ENCODE data around the gene HMGCLL1.

The HMGCLL1 gene

DNA sequence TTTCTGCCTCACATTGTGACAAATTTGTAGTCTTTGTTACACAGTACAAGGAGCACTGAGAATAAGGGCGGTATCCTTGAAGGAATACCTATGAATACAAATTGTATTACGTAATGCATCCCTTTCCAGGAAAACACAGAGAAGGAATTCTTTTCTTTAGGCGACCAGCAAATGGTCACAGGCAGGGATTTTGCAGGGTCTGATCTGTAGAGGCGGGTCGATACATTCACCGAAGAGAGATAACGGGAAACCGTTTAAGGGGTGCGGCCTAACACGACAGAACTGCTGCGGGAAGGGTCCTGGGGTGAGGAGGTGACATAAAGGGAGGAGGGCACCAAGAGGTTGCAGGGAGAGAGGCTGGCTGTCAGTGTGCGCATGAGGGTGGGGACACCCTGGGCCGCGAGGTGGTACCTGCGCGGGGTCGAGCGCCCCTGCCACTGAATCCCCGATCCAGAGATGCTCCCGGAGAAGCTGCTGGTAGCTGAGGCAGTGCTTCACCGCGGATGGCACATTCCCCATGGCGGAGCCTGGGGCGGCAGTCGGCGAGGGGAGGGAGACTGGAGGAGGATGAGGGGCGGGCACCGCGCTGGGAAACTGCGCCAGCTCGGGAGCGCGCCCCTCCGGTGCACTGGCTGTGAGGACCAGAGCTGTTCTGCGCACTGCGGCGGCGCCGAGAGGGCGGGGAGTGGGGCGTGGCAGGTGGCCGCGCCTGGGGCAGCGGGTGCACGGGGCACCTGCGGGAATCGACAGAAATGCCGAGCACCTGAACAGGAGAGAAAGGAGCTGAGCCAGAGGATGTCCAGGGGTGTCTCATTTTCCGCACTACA is at the start of gene HMGCLL1:
Gene HMGCLL1 (minus strand): TSS at position 656 of the 827 bp plus-strand sequence. CDS start 137 bp downstream, at position 519.
- CTCF ChIA-PET: no interaction called here
- TF ChIP-seq CTBP1 (IDR thresholded peaks at IDR 0.05; ENCODE audit: borderline replicate concordance): no peak
- POLR2A ChIA-PET: interaction anchor here (1.1 kb wide), 1 partner anchor 9 kb away, joined by 3 read pairs; no protein-coding TSS in a partner anchor
- peak; percentile 82 for DNase-seq (ENCODE audit: extremely low spot score)

DNA sequence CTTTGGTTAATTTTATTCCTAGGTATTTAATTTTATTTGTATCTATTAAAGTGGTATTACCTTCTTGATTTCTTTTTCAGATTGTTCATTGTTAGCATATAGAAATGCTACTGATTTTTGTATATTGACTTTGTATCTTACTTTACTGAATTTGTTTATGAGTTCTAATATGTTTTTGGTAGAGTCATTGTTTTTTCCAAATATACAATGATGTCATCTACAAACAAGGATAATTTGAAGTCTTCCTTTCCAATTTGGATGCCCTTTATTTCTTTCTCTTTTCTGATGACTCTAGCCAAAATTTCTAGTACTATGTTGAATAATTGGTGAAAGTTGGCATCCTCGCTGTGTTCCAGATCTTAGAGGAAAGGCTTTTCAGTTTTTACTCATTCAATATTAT is 43.0 kb upstream of the HMGCLL1 start:
- ChIA-PET POLR2A (no interaction called here), CTCF (no interaction called here)
- no peak for DNase-seq (ENCODE audit: extremely low spot score)
- TF ChIP-seq TARDBP (IDR thresholded peaks at IDR 0.05): no peak

DNA sequence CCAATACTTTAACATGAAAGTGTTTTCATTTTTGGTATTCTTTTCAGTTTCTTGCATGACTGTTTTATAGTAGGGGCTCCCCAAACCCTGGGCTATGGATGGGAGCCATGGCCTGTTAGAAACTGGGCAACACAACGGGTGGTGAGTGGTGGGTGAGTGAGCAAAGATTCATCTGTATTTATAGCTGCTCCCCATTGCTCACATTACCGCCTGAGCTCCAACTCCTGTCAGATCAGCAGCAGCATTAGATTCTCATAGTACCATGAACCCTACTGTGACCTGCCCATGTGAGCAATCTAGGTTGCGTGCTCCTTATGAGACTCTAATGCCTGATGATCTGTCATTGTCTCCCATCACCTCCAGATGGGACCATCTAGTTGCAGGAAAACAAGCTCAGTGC is 42.3 kb upstream of the HMGCLL1 start:
- TF ChIP-seq SUZ12 (IDR thresholded peaks at IDR 0.05) (no peak), ELF4 (IDR thresholded peaks at IDR 0.05) (no peak), HDGF (IDR thresholded peaks at IDR 0.05; ENCODE audit: borderline replicate concordance) (no peak)
- CTCF ChIA-PET: no interaction called here
- POLR2A ChIA-PET: no interaction called here
- no peak for DNase-seq (ENCODE audit: extremely low spot score)

DNA sequence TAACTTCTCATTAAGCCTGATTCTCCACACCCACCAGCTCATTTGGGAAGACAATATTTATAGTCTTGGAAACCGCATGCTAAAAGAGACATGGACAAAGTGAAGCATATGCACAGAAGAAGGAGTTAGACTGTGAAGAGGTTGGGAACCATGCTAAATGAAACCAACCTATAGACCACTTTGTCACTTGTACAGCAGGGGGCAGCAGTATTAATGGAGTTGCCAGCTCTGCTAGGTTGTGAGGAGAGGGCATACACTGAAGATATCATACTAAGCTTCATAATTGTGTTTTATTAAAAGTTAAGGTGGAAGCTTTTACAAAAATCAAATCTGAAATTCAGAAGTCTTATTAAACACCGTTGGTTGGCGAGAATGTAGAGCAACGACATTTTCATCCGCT is 38.3 kb upstream of the HMGCLL1 start:
- ChIA-PET POLR2A (no interaction called here), CTCF (interaction anchor here (0.7 to 1.0 kb wide), 2 partner anchors 111 to 266 kb away, joined by 3 to 8 read pairs; no protein-coding TSS in a partner anchor)
- TF ChIP-seq TARDBP (IDR thresholded peaks at IDR 0.05) (no peak), SUZ12 (IDR thresholded peaks at IDR 0.05) (no peak), FOXK2 (IDR thresholded peaks at IDR 0.05) (no peak), FOXA1 (IDR thresholded peaks at IDR 0.05) (no peak), SP1 (IDR thresholded peaks at IDR 0.05) (no peak), ZNF384 (IDR thresholded peaks at IDR 0.05) (no peak), CTBP1 (IDR thresholded peaks at IDR 0.05; ENCODE audit: borderline replicate concordance) (no peak), NFRKB (IDR thresholded peaks at IDR 0.05) (no peak), LEF1 (IDR thresholded peaks at IDR 0.05; ENCODE audit: borderline replicate concordance) (no peak), HDGF (IDR thresholded peaks at IDR 0.05; ENCODE audit: borderline replicate concordance) (no peak), ELF4 (IDR thresholded peaks at IDR 0.05) (no peak), BHLHE40 (IDR thresholded peaks at IDR 0.05; ENCODE audit: borderline replicate concordance) (no peak), L3MBTL2 (conservative IDR thresholded peaks at IDR 0.05) (no peak), FOXM1 (IDR thresholded peaks at IDR 0.05; ENCODE audit: borderline replicate concordance) (no peak), ARNT (IDR thresholded peaks at IDR 0.05) (no peak)
- TF ChIP-seq, protein P1, sequence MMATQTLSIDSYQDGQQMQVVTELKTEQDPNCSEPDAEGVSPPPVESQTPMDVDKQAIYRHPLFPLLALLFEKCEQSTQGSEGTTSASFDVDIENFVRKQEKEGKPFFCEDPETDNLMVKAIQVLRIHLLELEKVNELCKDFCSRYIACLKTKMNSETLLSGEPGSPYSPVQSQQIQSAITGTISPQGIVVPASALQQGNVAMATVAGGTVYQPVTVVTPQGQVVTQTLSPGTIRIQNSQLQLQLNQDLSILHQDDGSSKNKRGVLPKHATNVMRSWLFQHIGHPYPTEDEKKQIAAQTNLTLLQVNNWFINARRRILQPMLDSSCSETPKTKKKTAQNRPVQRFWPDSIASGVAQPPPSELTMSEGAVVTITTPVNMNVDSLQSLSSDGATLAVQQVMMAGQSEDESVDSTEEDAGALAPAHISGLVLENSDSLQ (IDR thresholded peaks at IDR 0.05): no peak
- DNase-seq (ENCODE audit: extremely low spot score): peak; percentile 21

DNA sequence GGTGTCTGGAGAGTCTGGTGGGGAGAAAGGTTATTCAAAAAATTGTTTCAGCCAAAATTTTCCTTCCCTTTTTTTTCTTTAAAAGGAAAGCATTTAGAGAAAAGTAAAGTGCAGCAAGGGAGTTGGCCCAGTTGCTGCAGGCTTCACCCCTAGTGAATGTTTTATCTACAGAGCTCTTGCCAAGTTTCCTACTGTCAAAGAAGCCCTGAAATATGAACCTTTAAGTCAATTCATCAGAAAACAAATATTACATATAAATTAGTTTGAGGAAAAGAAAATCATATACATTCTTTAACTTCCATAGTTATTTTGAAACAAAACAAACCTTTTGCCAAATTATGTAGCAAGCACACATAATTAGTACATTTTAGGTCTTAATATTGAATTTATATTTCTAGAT is 25.0 kb upstream of the HMGCLL1 start:
- TF ChIP-seq, protein P1 (IDR thresholded peaks at IDR 0.05): no peak
- TF ChIP-seq LEF1 (IDR thresholded peaks at IDR 0.05; ENCODE audit: borderline replicate concordance) (no peak), TARDBP (IDR thresholded peaks at IDR 0.05) (no peak), CTBP1 (IDR thresholded peaks at IDR 0.05; ENCODE audit: borderline replicate concordance) (no peak), ZNF384 (IDR thresholded peaks at IDR 0.05) (no peak), ARNT (IDR thresholded peaks at IDR 0.05) (no peak), FOXM1 (IDR thresholded peaks at IDR 0.05; ENCODE audit: borderline replicate concordance) (no peak), ELF4 (IDR thresholded peaks at IDR 0.05) (no peak), L3MBTL2 (conservative IDR thresholded peaks at IDR 0.05) (no peak), HDGF (IDR thresholded peaks at IDR 0.05; ENCODE audit: borderline replicate concordance) (no peak), FOXA1 (IDR thresholded peaks at IDR 0.05) (no peak), FOXK2 (IDR thresholded peaks at IDR 0.05) (no peak), SP1 (IDR thresholded peaks at IDR 0.05) (no peak), BHLHE40 (IDR thresholded peaks at IDR 0.05; ENCODE audit: borderline replicate concordance) (no peak), NFRKB (IDR thresholded peaks at IDR 0.05) (no peak), SUZ12 (IDR thresholded peaks at IDR 0.05) (no peak)
- no peak for DNase-seq (ENCODE audit: extremely low spot score)
- POLR2A ChIA-PET: no interaction called here
- CTCF ChIA-PET: no interaction called here

DNA sequence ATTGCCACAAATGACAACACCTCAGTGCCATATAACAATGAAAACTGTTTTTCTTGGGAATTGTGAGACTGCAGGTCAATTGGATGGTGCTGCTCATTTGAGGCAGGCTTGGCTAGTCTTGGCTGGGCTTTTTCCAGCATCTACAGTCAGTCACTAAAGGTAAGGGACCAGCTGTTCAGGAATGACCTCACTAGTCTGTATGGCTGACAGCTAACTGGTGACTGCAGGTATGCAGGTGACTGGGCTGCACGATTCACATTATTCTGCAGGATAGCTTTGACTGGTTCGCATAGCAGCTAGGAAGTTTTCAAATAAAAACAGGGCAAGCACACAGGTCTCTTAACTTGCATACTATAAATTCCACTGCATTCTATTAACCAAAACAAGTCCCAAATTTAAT is 22.1 kb upstream of the HMGCLL1 start:
- ChIA-PET POLR2A (no interaction called here), CTCF (no interaction called here)
- no peak for DNase-seq (ENCODE audit: extremely low spot score)
- TF ChIP-seq NFRKB (IDR thresholded peaks at IDR 0.05) (no peak), L3MBTL2 (conservative IDR thresholded peaks at IDR 0.05) (no peak), FOXA1 (IDR thresholded peaks at IDR 0.05) (no peak), LEF1 (IDR thresholded peaks at IDR 0.05; ENCODE audit: borderline replicate concordance) (no peak), FOXK2 (IDR thresholded peaks at IDR 0.05) (no peak), BHLHE40 (IDR thresholded peaks at IDR 0.05; ENCODE audit: borderline replicate concordance) (no peak)

DNA sequence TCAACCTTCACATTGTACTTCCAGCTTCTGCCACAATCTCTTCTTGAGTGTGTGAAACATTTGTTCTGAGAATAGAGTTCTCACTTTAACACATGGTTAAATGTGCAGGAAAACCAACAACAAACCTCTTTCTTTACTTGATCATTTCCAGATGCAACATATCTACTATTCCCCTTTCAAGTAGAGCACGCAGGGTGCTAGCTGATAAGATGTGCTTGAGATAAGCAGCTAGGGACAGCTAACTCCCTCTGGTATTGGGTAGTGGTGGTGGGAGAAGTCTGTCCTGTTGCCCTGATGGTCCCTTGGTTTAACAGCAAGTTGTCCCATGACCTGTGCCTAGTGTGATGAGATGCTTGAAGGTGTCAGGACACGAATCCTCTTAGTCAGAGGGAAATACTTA is 15.4 kb upstream of the HMGCLL1 start:
- TF ChIP-seq FOXM1 (IDR thresholded peaks at IDR 0.05; ENCODE audit: borderline replicate concordance) (no peak), L3MBTL2 (conservative IDR thresholded peaks at IDR 0.05) (no peak), LEF1 (IDR thresholded peaks at IDR 0.05; ENCODE audit: borderline replicate concordance) (no peak), ELF4 (IDR thresholded peaks at IDR 0.05) (no peak), TARDBP (IDR thresholded peaks at IDR 0.05) (no peak), NFRKB (IDR thresholded peaks at IDR 0.05) (no peak), HDGF (IDR thresholded peaks at IDR 0.05; ENCODE audit: borderline replicate concordance) (no peak), BHLHE40 (IDR thresholded peaks at IDR 0.05; ENCODE audit: borderline replicate concordance) (no peak), ZNF384 (IDR thresholded peaks at IDR 0.05) (no peak)
- CTCF ChIA-PET: interaction anchor here (1.0 kb wide), 1 partner anchor 22 kb away, joined by 3 read pairs; no protein-coding TSS in a partner anchor
- POLR2A ChIA-PET: no interaction called here
- DNase-seq (ENCODE audit: extremely low spot score): no peak
